Measurements from ENCODE around the gene IPO7.

- TF ChIP-seq CTCF (IDR thresholded peaks at IDR 0.05) (no peak), POLR2A (IDR thresholded peaks at IDR 0.05) (no peak), POLR2AphosphoS5 (IDR thresholded peaks at IDR 0.05; ENCODE audit: insufficient read depth in 1 of 2, low read depth in 1 of 2) (no peak)
Measured at GRCh38 chr11:9397746-9398680, 13.6 kb downstream of the IPO7 start.

All from vagina (tissue), 2 donors.